ENCODE measurements around the gene HDAC9. TPM values are rescaled to one million over a fixed set of nuclear protein-coding genes. Genes with fewer than 3 reads are reported as not detected.

Gene HDAC9
- total and polyA plus RNA-seq, 2 experiments from 2014 or later = 3.7 to 9.4 TPM

- Histone ChIP-seq H3K9me3 (ENCODE audit: low read depth) (no peaks in the 10 kb centered on the region), H3K27ac (no peak overlapping the region), H3K79me2 (no peaks in the 10 kb centered on the region), H3K27me3 (no peaks in the 10 kb centered on the region), H3K9me2 (replicated peaks; ENCODE audit: insufficient read depth) (no peaks in the 10 kb centered on the region), H4K20me1 (ENCODE audit: insufficient read depth, poor library complexity, severe bottlenecking) (no peaks in the 10 kb centered on the region), H3K36me3 (replicated peaks; ENCODE audit: insufficient read depth, low read depth) (no peaks in the 10 kb centered on the region), H3K4me3 (no peak overlapping the region), H3K4me2 (no peak overlapping the region), H2AFZ (no peak overlapping the region), H3K4me1 (ENCODE audit: insufficient read depth) (no peaks in the 10 kb centered on the region)
- no peak for DNase-seq (ENCODE audit: low spot score)
- 81% methylated on average over 7 of the region's 7 CpGs for WGBS (ENCODE audit: low lambda C conversion rate, missing lambda C conversion rate)
- no peak for TF ChIP-seq EZH2 (IDR thresholded peaks at IDR 0.05; ENCODE audit: borderline replicate concordance)
Measured at GRCh38 chr7:19011212-19011611, 515.7 kb downstream of the HDAC9 start.

DNA sequence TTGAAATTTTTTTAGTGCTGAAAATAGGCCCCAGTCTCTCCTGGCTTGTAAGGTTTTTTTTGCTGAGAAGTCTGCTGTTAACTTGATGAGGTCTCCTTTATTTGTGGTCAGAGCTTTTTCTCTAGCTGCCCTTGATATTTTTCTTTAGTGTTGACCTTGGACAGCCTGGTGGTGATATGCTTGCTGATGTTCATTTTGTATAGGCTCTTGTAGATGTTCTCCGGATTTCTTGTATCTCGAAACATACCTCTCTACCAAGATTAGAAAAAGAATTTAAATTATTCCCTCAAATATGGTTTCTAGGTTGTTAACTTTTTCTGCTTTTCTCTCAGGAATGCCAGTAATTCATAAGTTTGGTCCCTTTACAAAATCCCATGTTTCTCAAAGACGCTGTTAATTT is 519.5 kb downstream of the HDAC9 start:
- Histone ChIP-seq H3K36me3 (replicated peaks; ENCODE audit: insufficient read depth, low read depth) (no peaks in the 10 kb centered on the region), H3K9me2 (replicated peaks; ENCODE audit: insufficient read depth) (no peaks in the 10 kb centered on the region), H3K79me2 (no peaks in the 10 kb centered on the region), H4K20me1 (ENCODE audit: insufficient read depth, poor library complexity, severe bottlenecking) (no peaks in the 10 kb centered on the region), H3K9me3 (ENCODE audit: low read depth) (no peaks in the 10 kb centered on the region), H3K4me3 (no peak overlapping the region), H3K27me3 (no peaks in the 10 kb centered on the region), H3K27ac (no peak overlapping the region), H2AFZ (no peak overlapping the region), H3K4me2 (no peak overlapping the region), H3K4me1 (ENCODE audit: insufficient read depth) (no peaks in the 10 kb centered on the region)
- 88% methylated on average over 3 of the region's 3 CpGs for WGBS (ENCODE audit: low lambda C conversion rate, missing lambda C conversion rate)
- no peak for DNase-seq (ENCODE audit: low spot score)
- TF ChIP-seq EZH2phosphoT487 (IDR thresholded peaks at IDR 0.05; ENCODE audit: low read depth, severe bottlenecking, unreplicated experiment) (no peak), CTCF (IDR thresholded peaks at IDR 0.05; ENCODE audit: poor library complexity) (no peak), EZH2 (IDR thresholded peaks at IDR 0.05; ENCODE audit: borderline replicate concordance) (no peak)

DNA sequence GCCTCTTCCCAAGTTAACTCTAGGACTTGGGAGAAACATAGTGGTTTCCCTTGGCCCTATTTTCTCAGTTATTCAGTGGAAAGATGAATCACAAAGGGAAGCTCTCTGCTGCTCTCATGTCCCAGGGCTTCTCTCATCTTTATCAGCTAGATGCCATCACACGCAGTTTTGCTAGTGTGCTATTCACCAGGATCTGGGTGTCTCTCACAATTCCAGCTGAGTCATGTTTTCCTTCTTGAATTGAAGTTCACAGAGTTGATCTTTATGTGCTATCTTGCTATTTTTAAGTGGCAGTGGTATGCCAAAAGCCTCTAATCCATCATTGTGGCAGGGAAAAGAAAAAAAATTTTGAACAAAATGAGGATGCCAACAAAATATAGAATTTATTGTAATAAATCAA is 520.6 kb downstream of the HDAC9 start:
- no peak overlapping the region for H3K4me3 ChIP-seq
- H3K27ac ChIP-seq = no peak overlapping the region
- H4K20me1 ChIP-seq (ENCODE audit: insufficient read depth, poor library complexity, severe bottlenecking) = no peaks in the 10 kb centered on the region
- DNase-seq (ENCODE audit: low spot score) = no peak
- WGBS (ENCODE audit: low lambda C conversion rate, missing lambda C conversion rate) = 41% methylated on average over 1 of the region's 1 CpG
- no peaks in the 10 kb centered on the region for H3K4me1 ChIP-seq (ENCODE audit: insufficient read depth)
- no peaks in the 10 kb centered on the region for H3K9me3 ChIP-seq (ENCODE audit: low read depth)
- H3K9me2 ChIP-seq (replicated peaks; ENCODE audit: insufficient read depth) = no peaks in the 10 kb centered on the region
- H3K36me3 ChIP-seq (replicated peaks; ENCODE audit: insufficient read depth, low read depth) = no peaks in the 10 kb centered on the region
- H3K27me3 ChIP-seq = no peaks in the 10 kb centered on the region
- no peaks in the 10 kb centered on the region for H3K79me2 ChIP-seq
- TF ChIP-seq EZH2 (IDR thresholded peaks at IDR 0.05; ENCODE audit: borderline replicate concordance) (no peak), CTCF (IDR thresholded peaks at IDR 0.05; ENCODE audit: poor library complexity) (no peak), EZH2phosphoT487 (IDR thresholded peaks at IDR 0.05; ENCODE audit: low read depth, severe bottlenecking, unreplicated experiment) (no peak)
- H2AFZ ChIP-seq = no peak overlapping the region
- no peak overlapping the region for H3K4me2 ChIP-seq

DNA sequence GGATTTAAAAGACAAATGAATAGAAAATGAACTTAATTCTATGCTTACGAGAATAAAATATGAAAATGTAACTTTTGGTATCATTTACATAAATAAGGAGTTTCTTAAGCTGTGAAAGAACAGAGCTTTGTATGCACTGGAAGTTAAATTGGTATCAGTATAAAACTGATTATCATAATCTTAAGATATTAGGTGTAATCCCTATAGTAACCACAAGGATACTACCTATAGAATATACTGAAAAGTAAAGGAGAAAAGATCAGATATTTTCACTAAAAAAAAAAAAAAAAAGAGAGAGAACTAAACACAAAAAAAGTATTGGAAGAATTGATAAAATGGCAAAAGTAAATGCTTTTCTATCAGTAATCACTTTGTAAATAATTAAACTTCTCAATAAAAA is 521.8 kb downstream of the HDAC9 start:
- Histone ChIP-seq H3K27me3 (no peaks in the 10 kb centered on the region), H3K4me3 (no peak overlapping the region), H3K27ac (no peak overlapping the region), H3K79me2 (no peaks in the 10 kb centered on the region), H3K4me1 (ENCODE audit: insufficient read depth) (no peaks in the 10 kb centered on the region), H4K20me1 (ENCODE audit: insufficient read depth, poor library complexity, severe bottlenecking) (no peaks in the 10 kb centered on the region), H2AFZ (no peak overlapping the region), H3K4me2 (no peak overlapping the region), H3K9me3 (ENCODE audit: low read depth) (no peaks in the 10 kb centered on the region), H3K9me2 (replicated peaks; ENCODE audit: insufficient read depth) (no peaks in the 10 kb centered on the region), H3K36me3 (replicated peaks; ENCODE audit: insufficient read depth, low read depth) (no peaks in the 10 kb centered on the region)
- DNase-seq (ENCODE audit: low spot score) = no peak
- 93% methylated on average over 1 of the region's 1 CpG for WGBS (ENCODE audit: low lambda C conversion rate, missing lambda C conversion rate)
- TF ChIP-seq EZH2phosphoT487 (IDR thresholded peaks at IDR 0.05; ENCODE audit: low read depth, severe bottlenecking, unreplicated experiment) = no peak
- TF ChIP-seq EZH2 (IDR thresholded peaks at IDR 0.05; ENCODE audit: borderline replicate concordance) = no peak
- TF ChIP-seq CTCF (IDR thresholded peaks at IDR 0.05; ENCODE audit: poor library complexity) = no peak

All from hepatocyte (in vitro differentiated cells).